Dermis blood vessel endothelial cell (primary cell): ENCODE results near the gene PCSK5. TPM values are rescaled to one million over a fixed set of nuclear protein-coding genes. Genes with fewer than 3 reads are reported as not detected.
"Not testable (repeated sequence)": the region's sequence is repeated elsewhere in the genome, so short reads cannot be mapped to it uniquely, and the experiment has no call there.

Experiments
- DNase-seq: peaks from one replicate; pipeline ENCODE4 v3.0.0; 2010
- total RNA-seq: library from RNA; depleted of rRNA; stranded (reverse); fragments of >200 nt; gene quantifications from 2 replicates; pipeline ENCODE4 v1.2.3, GENCODE V29; 2014

The PCSK5 gene
- total RNA-seq, 1 donor from 2014 or later: 3.4 TPM

- DNase-seq: no peak
These were observed 433.0 kb downstream of the PCSK5 start for GRCh38 chr9:76323490-76323889.

GRCh38 chr9:76324030-76324429 is 433.6 kb downstream of the PCSK5 start:
- not testable (repeated sequence) for DNase-seq

GRCh38 chr9:76330034-76330433 is 439.6 kb downstream of the PCSK5 start:
- DNase-seq: no peak

GRCh38 chr9:76333388-76333787 is 442.9 kb downstream of the PCSK5 start:
- DNase-seq: no peak

GRCh38 chr9:76333964-76334363 is 443.5 kb downstream of the PCSK5 start:
- DNase-seq: no peak

GRCh38 chr9:76336027-76336426 is 445.6 kb downstream of the PCSK5 start:
- DNase-seq: no peak

- no peak for DNase-seq
These were observed 447.9 kb downstream of the PCSK5 start for GRCh38 chr9:76338418-76338817.

- DNase-seq: no peak
These were observed 451.1 kb downstream of the PCSK5 start for GRCh38 chr9:76341616-76342015.

- DNase-seq: no peak
These were observed 451.7 kb downstream of the PCSK5 start for GRCh38 chr9:76342201-76342600.

GRCh38 chr9:76342858-76343257 is 452.4 kb downstream of the PCSK5 start:
- DNase-seq: no peak

- DNase-seq: no peak
These were observed 459.4 kb downstream of the PCSK5 start for GRCh38 chr9:76349865-76350264.

- no peak for DNase-seq
These were observed 460.5 kb downstream of the PCSK5 start for GRCh38 chr9:76351006-76351405.

- DNase-seq: no peak
These were observed 461.6 kb downstream of the PCSK5 start for GRCh38 chr9:76352026-76352620.

GRCh38 chr9:76353280-76353679 is 462.8 kb downstream of the PCSK5 start:
- no peak for DNase-seq

GRCh38 chr9:76354221-76354620 is 463.7 kb downstream of the PCSK5 start:
- no peak for DNase-seq

GRCh38 chr9:76355886-76356285 is 465.4 kb downstream of the PCSK5 start:
- no peak for DNase-seq

GRCh38 chr9:76357555-76357954 is 467.1 kb downstream of the PCSK5 start:
- no peak for DNase-seq

GRCh38 chr9:76358628-76359280 is 468.3 kb downstream of the PCSK5 start:
- DNase-seq: no peak

GRCh38 chr9:76359365-76359764 is 468.9 kb downstream of the PCSK5 start:
- no peak for DNase-seq

- no peak for DNase-seq
These were observed 469.3 kb downstream of the PCSK5 start for GRCh38 chr9:76359766-76360165.

- not testable (repeated sequence) for DNase-seq
These were observed 472.0 kb downstream of the PCSK5 start for GRCh38 chr9:76362332-76363031.

GRCh38 chr9:76363032-76363395 is 472.5 kb downstream of the PCSK5 start:
- DNase-seq: no peak

GRCh38 chr9:76365028-76365427 is 474.6 kb downstream of the PCSK5 start:
- peak; percentile 47 for DNase-seq

- DNase-seq: no peak
These were observed 475.8 kb downstream of the PCSK5 start for GRCh38 chr9:76366275-76366674.
